OCI-LY3 (cell line): ENCODE measurements around the gene GKN2.

Experiments
- H2AFZ ChIP-seq: fragments of 200-600, 300-600 bp; shearing (Covaris generic); 2 replicates; pipeline ENCODE4 v1.6.0; 2014; ENCODE audit warnings: antibody characterized with exemption, low read depth, low read length
- H3K27ac ChIP-seq: fragments of 200-600, 300-600 bp; sonication (generic); 2 replicates; pipeline ENCODE4 v1.5.1; 2014; ENCODE audit warnings: mild to moderate bottlenecking, low read length, moderate library complexity, mixed read lengths
- H3K27me3 ChIP-seq: fragments of 200-600, 300-600 bp; sonication (generic); 2 replicates; pipeline ENCODE4 v1.6.1; 2014; ENCODE audit warnings: low read depth, low read length, mixed read lengths
- H3K36me3 ChIP-seq: fragments of 200-600, 300-600 bp; sonication (generic); replicated peaks from 2 replicates; pipeline ENCODE3; 2014; ENCODE audit warnings: low read depth, low read length, mixed read lengths
- H3K4me1 ChIP-seq: fragments of 300-600, 200-600 bp; sonication (generic); 2 replicates; pipeline ENCODE4 v1.6.1; 2014; ENCODE audit warnings: low read length, mixed read lengths
- H3K4me2 ChIP-seq: fragments of 200-600, 300-600 bp; sonication (generic); 2 replicates; pipeline ENCODE4 v1.6.1; 2014; ENCODE audit warnings: low read length, mixed read lengths
- H3K4me3 ChIP-seq: fragments of 300-600, 200-600 bp; sonication (generic); 2 replicates; pipeline ENCODE4 v1.5.1; 2014; ENCODE audit warnings: antibody characterized with exemption, mild to moderate bottlenecking, low read length, moderate library complexity
- H3K79me2 ChIP-seq: fragments of 300-600, 200-600 bp; shearing (Covaris generic); 2 replicates; pipeline ENCODE4 v1.6.1; 2014; ENCODE audit warnings: mild to moderate bottlenecking, low read length, mixed read lengths
- H3K9ac ChIP-seq: fragments of 300-600, 200-600 bp; shearing (Covaris generic); 2 replicates; pipeline ENCODE4 v1.6.0; 2014; ENCODE audit warnings: mild to moderate bottlenecking, low read length, moderate library complexity
- H3K9me3 ChIP-seq: fragments of 200-600, 300-600 bp; shearing (Covaris generic); 2 replicates; pipeline ENCODE4 v1.6.1; 2014; ENCODE audit warnings: low read length, mixed read lengths; ENCODE audit not compliant: insufficient read depth
- H4K20me1 ChIP-seq: fragments of 200-600, 300-600 bp; sonication (generic); 2 replicates; pipeline ENCODE4 v1.6.1; 2016; ENCODE audit warnings: low read length, mixed read lengths; ENCODE audit not compliant: insufficient read depth
- EZH2phosphoT487 ChIP-seq: fragments of 200-600 bp; shearing (Covaris generic); IDR thresholded peaks from 2 replicates; pipeline ENCODE4 v1.6.1; 2018; ENCODE audit warnings: antibody characterized with exemption, mixed run types, low read depth
- TF ChIP-seq, protein P1 (sequence below): fragments of 200-600, 300-600 bp; sonication (generic); IDR thresholded peaks from 2 replicates; pipeline ENCODE4 v1.5.1; 2014; ENCODE audit warnings: antibody characterized with exemption, low read length, low read depth

The GKN2 gene

DNA sequence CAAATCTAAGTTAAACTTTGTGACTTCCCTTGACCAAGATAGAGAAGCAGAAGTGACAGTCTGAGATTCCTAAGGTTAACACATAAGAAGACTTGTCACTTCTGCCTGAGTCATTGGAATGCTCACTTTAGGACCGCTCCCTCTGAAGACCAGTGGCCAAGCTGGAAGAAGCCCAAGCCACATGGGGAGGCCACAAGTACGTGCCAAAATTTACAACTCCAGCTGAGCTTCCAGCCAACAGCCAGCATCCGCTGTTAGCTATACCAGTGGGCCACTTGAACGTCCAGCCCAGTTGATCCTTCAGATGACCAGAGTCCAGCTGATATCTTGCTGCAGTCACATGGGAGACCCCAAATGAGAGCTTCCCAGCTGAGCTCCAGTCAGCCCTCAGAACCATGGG is 42.2 kb upstream of the GKN2 start:
- H3K4me2 ChIP-seq, result no peak overlapping the region
- H3K9me3 ChIP-seq, result no peaks in the 10 kb centered on the region
- TF ChIP-seq EZH2phosphoT487, result no peak
- TF ChIP-seq, protein P1, sequence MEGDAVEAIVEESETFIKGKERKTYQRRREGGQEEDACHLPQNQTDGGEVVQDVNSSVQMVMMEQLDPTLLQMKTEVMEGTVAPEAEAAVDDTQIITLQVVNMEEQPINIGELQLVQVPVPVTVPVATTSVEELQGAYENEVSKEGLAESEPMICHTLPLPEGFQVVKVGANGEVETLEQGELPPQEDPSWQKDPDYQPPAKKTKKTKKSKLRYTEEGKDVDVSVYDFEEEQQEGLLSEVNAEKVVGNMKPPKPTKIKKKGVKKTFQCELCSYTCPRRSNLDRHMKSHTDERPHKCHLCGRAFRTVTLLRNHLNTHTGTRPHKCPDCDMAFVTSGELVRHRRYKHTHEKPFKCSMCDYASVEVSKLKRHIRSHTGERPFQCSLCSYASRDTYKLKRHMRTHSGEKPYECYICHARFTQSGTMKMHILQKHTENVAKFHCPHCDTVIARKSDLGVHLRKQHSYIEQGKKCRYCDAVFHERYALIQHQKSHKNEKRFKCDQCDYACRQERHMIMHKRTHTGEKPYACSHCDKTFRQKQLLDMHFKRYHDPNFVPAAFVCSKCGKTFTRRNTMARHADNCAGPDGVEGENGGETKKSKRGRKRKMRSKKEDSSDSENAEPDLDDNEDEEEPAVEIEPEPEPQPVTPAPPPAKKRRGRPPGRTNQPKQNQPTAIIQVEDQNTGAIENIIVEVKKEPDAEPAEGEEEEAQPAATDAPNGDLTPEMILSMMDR, result no peak
- no peak overlapping the region for H3K9ac ChIP-seq
- H4K20me1 ChIP-seq, result no peaks in the 10 kb centered on the region
- H3K27ac ChIP-seq, result no peak overlapping the region
- H2AFZ ChIP-seq, result no peak overlapping the region
- H3K36me3 ChIP-seq, result no peaks in the 10 kb centered on the region
- no peak overlapping the region for H3K4me3 ChIP-seq
- no peaks in the 10 kb centered on the region for H3K4me1 ChIP-seq
- peaks cover 19% of the 10 kb centered on the region for H3K27me3 ChIP-seq
- H3K79me2 ChIP-seq, result no peaks in the 10 kb centered on the region

GRCh38 chr2:68993660-68994059 is 41.0 kb upstream of the GKN2 start:
- Histone ChIP-seq H3K9ac (no peak overlapping the region), H4K20me1 (no peaks in the 10 kb centered on the region), H2AFZ (no peak overlapping the region), H3K4me1 (no peaks in the 10 kb centered on the region), H3K9me3 (no peaks in the 10 kb centered on the region), H3K36me3 (no peaks in the 10 kb centered on the region), H3K27ac (no peak overlapping the region), H3K79me2 (no peaks in the 10 kb centered on the region), H3K4me2 (no peak overlapping the region), H3K4me3 (no peak overlapping the region), H3K27me3 (peaks cover 19% of the 10 kb centered on the region)
- TF ChIP-seq EZH2phosphoT487, result no peak
- TF ChIP-seq, protein P1, result no peak

- Histone ChIP-seq H3K4me1 (no peaks in the 10 kb centered on the region), H3K36me3 (no peaks in the 10 kb centered on the region), H3K4me3 (no peak overlapping the region), H2AFZ (no peak overlapping the region), H3K27me3 (peaks cover 19% of the 10 kb centered on the region), H3K9ac (no peak overlapping the region), H4K20me1 (no peaks in the 10 kb centered on the region), H3K9me3 (no peaks in the 10 kb centered on the region), H3K79me2 (no peaks in the 10 kb centered on the region), H3K27ac (no peak overlapping the region), H3K4me2 (no peak overlapping the region)
- TF ChIP-seq, protein P1, result no peak
Observed at GRCh38 chr2:68992933-68993332, 40.2 kb upstream of the GKN2 start.

DNA sequence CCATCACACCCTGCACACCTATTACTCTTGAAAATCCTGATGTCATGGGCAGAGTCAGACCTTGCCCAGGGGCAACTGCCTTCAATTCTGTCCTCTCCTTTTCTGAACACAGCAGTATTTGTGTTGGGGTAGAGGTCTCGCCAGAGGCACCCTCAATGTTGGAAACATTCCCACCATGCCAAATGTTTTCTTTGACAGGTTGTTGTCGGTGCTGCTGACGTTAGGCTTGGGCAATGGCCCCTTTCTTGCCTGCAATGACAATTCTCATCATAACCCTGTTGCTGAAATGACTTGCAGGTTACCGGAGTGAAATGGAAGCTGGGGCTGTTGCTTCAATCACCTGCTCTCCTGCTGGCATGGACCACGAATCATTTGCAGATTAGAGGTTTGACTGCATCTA is 39.6 kb upstream of the GKN2 start:
- Histone ChIP-seq H3K9ac (no peak overlapping the region), H3K4me2 (no peak overlapping the region), H2AFZ (no peak overlapping the region), H3K36me3 (no peaks in the 10 kb centered on the region), H3K27me3 (peaks cover 19% of the 10 kb centered on the region), H3K4me3 (no peak overlapping the region), H3K79me2 (no peaks in the 10 kb centered on the region), H4K20me1 (no peaks in the 10 kb centered on the region), H3K27ac (no peak overlapping the region), H3K4me1 (no peaks in the 10 kb centered on the region), H3K9me3 (no peaks in the 10 kb centered on the region)
- TF ChIP-seq, protein P1, result no peak
- no peak for TF ChIP-seq EZH2phosphoT487
